WTC11 (cell line): ENCODE measurements around the gene SLC6A20.

Experiments used
- ATF2 ChIP-seq: sonication (generic); formaldehyde crosslinking; IDR thresholded peaks from 2 replicates; pipeline ENCODE4 v1.8.1; 2022; ENCODE audit warnings: low read depth, missing genetic modification reagents, borderline replicate concordance
- CBFB ChIP-seq: sonication (generic); formaldehyde crosslinking; IDR thresholded peaks from 2 replicates; pipeline ENCODE4 v1.8.1; 2022; ENCODE audit warnings: mild to moderate bottlenecking, low read depth, missing genetic modification reagents
- E2F4 ChIP-seq: sonication (generic); formaldehyde crosslinking; IDR thresholded peaks from 2 replicates; pipeline ENCODE4 v1.8.1; 2022; ENCODE audit warnings: low read depth, mild to moderate bottlenecking, moderate library complexity, missing genetic modification reagents, borderline replicate concordance
- FOXJ3 ChIP-seq: sonication (generic); formaldehyde crosslinking; IDR thresholded peaks from 2 replicates; pipeline ENCODE4 v1.9.0; 2021; ENCODE audit warnings: missing genetic modification reagents, mild to moderate bottlenecking, borderline replicate concordance
- FOXP4 ChIP-seq: sonication (generic); formaldehyde crosslinking; IDR thresholded peaks from 2 replicates; pipeline ENCODE4 v1.8.0; 2022; ENCODE audit warnings: mild to moderate bottlenecking, missing genetic modification reagents
- IRF2 ChIP-seq: sonication (generic); formaldehyde crosslinking; IDR thresholded peaks from 2 replicates; pipeline ENCODE4 v1.8.0; 2022; ENCODE audit warnings: low read depth, missing genetic modification reagents, borderline replicate concordance
- MAX ChIP-seq: sonication (generic); formaldehyde crosslinking; IDR thresholded peaks from 2 replicates; pipeline ENCODE4 v1.8.0; 2022; ENCODE audit warnings: mild to moderate bottlenecking, missing genetic modification reagents
- NR1H2 ChIP-seq: sonication (generic); formaldehyde crosslinking; IDR thresholded peaks from 2 replicates; pipeline ENCODE4 v1.9.0; 2021; ENCODE audit warnings: mild to moderate bottlenecking, moderate library complexity, missing genetic modification reagents
- OVOL2 ChIP-seq: fragments of 250-450 bp; sonication (Bioruptor Pico); IDR thresholded peaks from 2 replicates; pipeline ENCODE4 v1.9.0; 2021; ENCODE audit warnings: mild to moderate bottlenecking, borderline replicate concordance
- SP1 ChIP-seq: sonication (generic); formaldehyde crosslinking; conservative IDR thresholded peaks from 2 replicates; pipeline ENCODE4 v1.8.1; 2022; ENCODE audit warnings: missing genetic modification reagents
- TEAD4 ChIP-seq: sonication (generic); formaldehyde crosslinking; IDR thresholded peaks from 2 replicates; pipeline ENCODE4 v1.8.0; 2022; ENCODE audit warnings: mild to moderate bottlenecking, missing genetic modification reagents
- ZNF263 ChIP-seq: sonication (generic); formaldehyde crosslinking; IDR thresholded peaks from 2 replicates; pipeline ENCODE4 v1.8.1; 2022; ENCODE audit warnings: low read depth, mild to moderate bottlenecking, moderate library complexity, missing genetic modification reagents
- TF ChIP-seq, protein P1 (sequence below): fragments of 200-600 bp; IDR thresholded peaks from 2 replicates; pipeline ENCODE4 v1.8.0; 2022; ENCODE audit warnings: antibody characterized with exemption
- TF ChIP-seq, protein P2 (sequence below): sonication (generic); formaldehyde crosslinking; IDR thresholded peaks from 2 replicates; pipeline ENCODE4 v1.8.0; 2022; ENCODE audit warnings: mild to moderate bottlenecking, missing genetic modification reagents

DNA sequence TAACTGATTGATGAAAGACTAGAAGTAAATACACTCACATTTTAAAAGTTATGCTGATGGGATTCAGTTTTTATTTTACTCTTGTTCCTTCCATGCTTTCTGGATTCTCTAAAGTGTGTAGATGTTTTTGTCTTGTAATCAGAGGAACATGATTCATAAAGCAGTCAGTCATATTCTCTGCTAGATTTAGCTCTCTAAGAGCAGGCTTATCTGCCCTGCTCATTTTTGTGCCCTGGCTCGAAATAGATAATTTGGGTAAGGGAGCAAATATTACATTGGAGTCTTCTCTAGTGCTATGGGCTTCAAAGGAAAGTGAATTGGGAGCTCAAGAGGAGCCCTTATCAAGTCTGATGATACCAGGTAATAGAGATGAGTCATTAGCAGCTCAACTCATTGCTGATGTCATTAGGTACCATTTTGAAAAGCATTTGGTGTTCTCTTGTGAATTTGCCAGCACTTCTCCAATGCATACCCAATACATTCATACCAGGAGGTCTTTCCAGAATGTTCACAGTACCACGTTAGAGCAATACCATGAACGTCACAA, 79.5 kb downstream of the SLC6A20 start:
- TF ChIP-seq, protein P1, sequence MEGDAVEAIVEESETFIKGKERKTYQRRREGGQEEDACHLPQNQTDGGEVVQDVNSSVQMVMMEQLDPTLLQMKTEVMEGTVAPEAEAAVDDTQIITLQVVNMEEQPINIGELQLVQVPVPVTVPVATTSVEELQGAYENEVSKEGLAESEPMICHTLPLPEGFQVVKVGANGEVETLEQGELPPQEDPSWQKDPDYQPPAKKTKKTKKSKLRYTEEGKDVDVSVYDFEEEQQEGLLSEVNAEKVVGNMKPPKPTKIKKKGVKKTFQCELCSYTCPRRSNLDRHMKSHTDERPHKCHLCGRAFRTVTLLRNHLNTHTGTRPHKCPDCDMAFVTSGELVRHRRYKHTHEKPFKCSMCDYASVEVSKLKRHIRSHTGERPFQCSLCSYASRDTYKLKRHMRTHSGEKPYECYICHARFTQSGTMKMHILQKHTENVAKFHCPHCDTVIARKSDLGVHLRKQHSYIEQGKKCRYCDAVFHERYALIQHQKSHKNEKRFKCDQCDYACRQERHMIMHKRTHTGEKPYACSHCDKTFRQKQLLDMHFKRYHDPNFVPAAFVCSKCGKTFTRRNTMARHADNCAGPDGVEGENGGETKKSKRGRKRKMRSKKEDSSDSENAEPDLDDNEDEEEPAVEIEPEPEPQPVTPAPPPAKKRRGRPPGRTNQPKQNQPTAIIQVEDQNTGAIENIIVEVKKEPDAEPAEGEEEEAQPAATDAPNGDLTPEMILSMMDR: no peak
- no peak for TF ChIP-seq FOXJ3 (CRISPR knock-in tag)
- TF ChIP-seq ATF2 (CRISPR knock-in tag): no peak
- TF ChIP-seq TEAD4 (CRISPR knock-in tag): no peak
- TF ChIP-seq ZNF263 (CRISPR knock-in tag): no peak
- TF ChIP-seq, protein P2, sequence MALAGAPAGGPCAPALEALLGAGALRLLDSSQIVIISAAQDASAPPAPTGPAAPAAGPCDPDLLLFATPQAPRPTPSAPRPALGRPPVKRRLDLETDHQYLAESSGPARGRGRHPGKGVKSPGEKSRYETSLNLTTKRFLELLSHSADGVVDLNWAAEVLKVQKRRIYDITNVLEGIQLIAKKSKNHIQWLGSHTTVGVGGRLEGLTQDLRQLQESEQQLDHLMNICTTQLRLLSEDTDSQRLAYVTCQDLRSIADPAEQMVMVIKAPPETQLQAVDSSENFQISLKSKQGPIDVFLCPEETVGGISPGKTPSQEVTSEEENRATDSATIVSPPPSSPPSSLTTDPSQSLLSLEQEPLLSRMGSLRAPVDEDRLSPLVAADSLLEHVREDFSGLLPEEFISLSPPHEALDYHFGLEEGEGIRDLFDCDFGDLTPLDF (CRISPR knock-in tag): no peak
- TF ChIP-seq NR1H2 (CRISPR knock-in tag): no peak
- TF ChIP-seq SP1 (CRISPR knock-in tag): no peak
- no peak for TF ChIP-seq CBFB (CRISPR knock-in tag)
- no peak for TF ChIP-seq E2F4
- TF ChIP-seq OVOL2: no peak
- TF ChIP-seq FOXP4: no peak
- TF ChIP-seq MAX (CRISPR knock-in tag): no peak
- TF ChIP-seq IRF2 (CRISPR knock-in tag): no peak
